Measurements from ENCODE around the gene TACC2. TPM values are rescaled to one million over a fixed set of nuclear protein-coding genes. Genes with fewer than 3 reads are reported as not detected.
"Not testable (repeated sequence)": the region's sequence is repeated elsewhere in the genome, so short reads cannot be mapped to it uniquely, and the experiment has no call there.

The TACC2 gene
- total RNA-seq, 1 donor from 2014 or later, result not detected

GRCh38 chr10:122023257-122023656, 34.3 kb downstream of the TACC2 start:
- H3K27ac Mint-ChIP-seq; H3K9me3 Mint-ChIP-seq; DNase-seq; H3K4me1 Mint-ChIP-seq; H3K36me3 Mint-ChIP-seq (ENCODE audit: low read depth); intact Hi-C loops (cut with micrococcal nuclease); H3K27me3 Mint-ChIP-seq; H3K4me3 Mint-ChIP-seq: not testable (repeated sequence)

GRCh38 chr10:122029499-122030199, 40.7 kb downstream of the TACC2 start:
- no peaks in the 10 kb centered on the region for H3K27me3 Mint-ChIP-seq
- no peaks in the 10 kb centered on the region for H3K36me3 Mint-ChIP-seq (ENCODE audit: low read depth)
- intact Hi-C loops (cut with micrococcal nuclease), result no loop called here
- no peak overlapping the region for H3K4me3 Mint-ChIP-seq
- no peak overlapping the region for H3K27ac Mint-ChIP-seq
- H3K4me1 Mint-ChIP-seq, result no peaks in the 10 kb centered on the region
- no peaks in the 10 kb centered on the region for H3K9me3 Mint-ChIP-seq
- no peak for DNase-seq

GRCh38 chr10:122030200-122030552, 41.2 kb downstream of the TACC2 start:
- intact Hi-C loops (cut with micrococcal nuclease), result no loop called here
- H3K27me3 Mint-ChIP-seq, result no peaks in the 10 kb centered on the region
- H3K4me3 Mint-ChIP-seq, result no peak overlapping the region

GRCh38 chr10:122033224-122033926, 44.4 kb downstream of the TACC2 start:
- DNase-seq, result no peak
- intact Hi-C loops (cut with micrococcal nuclease), result no loop called here
- Mint-ChIP-seq H3K36me3 (ENCODE audit: low read depth) (no peaks in the 10 kb centered on the region), H3K9me3 (no peaks in the 10 kb centered on the region), H3K27ac (no peak overlapping the region), H3K27me3 (no peaks in the 10 kb centered on the region), H3K4me3 (no peak overlapping the region), H3K4me1 (no peaks in the 10 kb centered on the region)

More at GRCh38 chr10:122030200-122030552, 41.2 kb downstream of the TACC2 start:
- no peaks in the 10 kb centered on the region for H3K36me3 Mint-ChIP-seq (ENCODE audit: low read depth)
- no peaks in the 10 kb centered on the region for H3K4me1 Mint-ChIP-seq
- no peak for DNase-seq
- no peak overlapping the region for H3K27ac Mint-ChIP-seq
- H3K9me3 Mint-ChIP-seq, result no peaks in the 10 kb centered on the region

GRCh38 chr10:122034149-122034756, 45.3 kb downstream of the TACC2 start:
- Mint-ChIP-seq H3K27ac (no peak overlapping the region), H3K9me3 (no peaks in the 10 kb centered on the region), H3K36me3 (ENCODE audit: low read depth) (no peaks in the 10 kb centered on the region), H3K4me1 (no peaks in the 10 kb centered on the region), H3K4me3 (no peak overlapping the region), H3K27me3 (no peaks in the 10 kb centered on the region)
- intact Hi-C loops (cut with micrococcal nuclease), result no loop called here
- DNase-seq, result no peak

- intact Hi-C loops (cut with micrococcal nuclease), result no loop called here
- Mint-ChIP-seq H3K4me3 (no peak overlapping the region), H3K27ac (no peak overlapping the region), H3K9me3 (no peaks in the 10 kb centered on the region), H3K4me1 (no peaks in the 10 kb centered on the region), H3K36me3 (ENCODE audit: low read depth) (no peaks in the 10 kb centered on the region), H3K27me3 (no peaks in the 10 kb centered on the region)
- no peak for DNase-seq
Observed at GRCh38 chr10:122040786-122041185, 51.8 kb downstream of the TACC2 start.

GRCh38 chr10:122042836-122043235, 53.9 kb downstream of the TACC2 start:
- Mint-ChIP-seq H3K36me3 (ENCODE audit: low read depth) (no peaks in the 10 kb centered on the region), H3K4me1 (no peaks in the 10 kb centered on the region), H3K27me3 (no peaks in the 10 kb centered on the region), H3K4me3 (no peak overlapping the region), H3K9me3 (no peaks in the 10 kb centered on the region), H3K27ac (no peak overlapping the region)
- intact Hi-C loops (cut with micrococcal nuclease), result no loop called here
- DNase-seq, result no peak

- H3K4me1 Mint-ChIP-seq, result no peaks in the 10 kb centered on the region
- intact Hi-C loops (cut with micrococcal nuclease), result no loop called here
- H3K4me3 Mint-ChIP-seq, result no peak overlapping the region
- DNase-seq, result no peak
- no peaks in the 10 kb centered on the region for H3K27me3 Mint-ChIP-seq
- H3K27ac Mint-ChIP-seq, result no peak overlapping the region
- no peaks in the 10 kb centered on the region for H3K9me3 Mint-ChIP-seq
- no peaks in the 10 kb centered on the region for H3K36me3 Mint-ChIP-seq (ENCODE audit: low read depth)
Observed at GRCh38 chr10:122044045-122044661, 55.2 kb downstream of the TACC2 start.

GRCh38 chr10:122044713-122045112, 55.8 kb downstream of the TACC2 start:
- no peak overlapping the region for H3K27ac Mint-ChIP-seq
- no peak for DNase-seq
- no peaks in the 10 kb centered on the region for H3K9me3 Mint-ChIP-seq
- H3K27me3 Mint-ChIP-seq, result no peaks in the 10 kb centered on the region
- H3K36me3 Mint-ChIP-seq (ENCODE audit: low read depth), result no peaks in the 10 kb centered on the region
- H3K4me3 Mint-ChIP-seq, result no peak overlapping the region
- no peaks in the 10 kb centered on the region for H3K4me1 Mint-ChIP-seq
- intact Hi-C loops (cut with micrococcal nuclease), result no loop called here

GRCh38 chr10:122045212-122045611, 56.2 kb downstream of the TACC2 start:
- no peak for DNase-seq
- intact Hi-C loops (cut with micrococcal nuclease), result no loop called here
- H3K9me3 Mint-ChIP-seq, result no peaks in the 10 kb centered on the region
- no peak overlapping the region for H3K4me3 Mint-ChIP-seq
- H3K36me3 Mint-ChIP-seq (ENCODE audit: low read depth), result no peaks in the 10 kb centered on the region
- H3K4me1 Mint-ChIP-seq, result no peaks in the 10 kb centered on the region
- H3K27ac Mint-ChIP-seq, result no peak overlapping the region
- H3K27me3 Mint-ChIP-seq, result no peaks in the 10 kb centered on the region

GRCh38 chr10:122047560-122047959, 58.6 kb downstream of the TACC2 start:
- Mint-ChIP-seq H3K9me3 (no peaks in the 10 kb centered on the region), H3K27me3 (no peaks in the 10 kb centered on the region), H3K36me3 (ENCODE audit: low read depth) (no peaks in the 10 kb centered on the region), H3K4me3 (no peak overlapping the region), H3K27ac (no peak overlapping the region), H3K4me1 (no peaks in the 10 kb centered on the region)
- no peak for DNase-seq
- intact Hi-C loops (cut with micrococcal nuclease), result no loop called here

- intact Hi-C loops (cut with micrococcal nuclease), result no loop called here
- Mint-ChIP-seq H3K36me3 (ENCODE audit: low read depth) (no peaks in the 10 kb centered on the region), H3K4me1 (no peaks in the 10 kb centered on the region), H3K9me3 (peaks cover 4% of the 10 kb centered on the region), H3K4me3 (no peak overlapping the region), H3K27me3 (no peaks in the 10 kb centered on the region), H3K27ac (no peak overlapping the region)
- DNase-seq, result no peak
Observed at GRCh38 chr10:122049076-122049475, 60.1 kb downstream of the TACC2 start.

- Mint-ChIP-seq H3K36me3 (ENCODE audit: low read depth) (no peaks in the 10 kb centered on the region), H3K4me1 (no peaks in the 10 kb centered on the region), H3K27me3 (no peaks in the 10 kb centered on the region), H3K4me3 (no peak overlapping the region), H3K27ac (no peak overlapping the region), H3K9me3 (peaks cover 4% of the 10 kb centered on the region)
- intact Hi-C loops (cut with micrococcal nuclease), result no loop called here
- DNase-seq, result no peak
Observed at GRCh38 chr10:122050311-122050710, 61.3 kb downstream of the TACC2 start.

- DNase-seq, result no peak
- peaks cover 4% of the 10 kb centered on the region for H3K9me3 Mint-ChIP-seq
- no peaks in the 10 kb centered on the region for H3K36me3 Mint-ChIP-seq (ENCODE audit: low read depth)
- intact Hi-C loops (cut with micrococcal nuclease), result no loop called here
- H3K27ac Mint-ChIP-seq, result no peak overlapping the region
- no peak overlapping the region for H3K4me3 Mint-ChIP-seq
- no peaks in the 10 kb centered on the region for H3K27me3 Mint-ChIP-seq
- no peaks in the 10 kb centered on the region for H3K4me1 Mint-ChIP-seq
Observed at GRCh38 chr10:122050811-122051210, 61.8 kb downstream of the TACC2 start.

Data from activated CD4-positive, alpha-beta T cell treated with anti-CD3 and anti-CD28 coated beads, Interleukin-2, amount 10 ng/mL, durations not matched to agents 24 days and 14 days (primary cell).